ENCODE data around the gene CTAGE4.
"Not testable (repeated sequence)": the region's sequence is repeated elsewhere in the genome, so short reads cannot be mapped to it uniquely, and the experiment has no call there.

The CTAGE4 gene

GRCh38 chr7:144219149-144219548 lies 35.9 kb downstream of the CTAGE4 start:
- not testable (repeated sequence) for DNase-seq; H2AK5ac ChIP-seq (ENCODE audit: low read length)
- WGBS (ENCODE audit: extremely low coverage, insufficient coverage, low lambda C conversion rate) = no CpG with 5 or more reads among the region's 4 CpGs

GRCh38 chr7:144220531-144220930 lies 37.3 kb downstream of the CTAGE4 start:
- not testable (repeated sequence) for H3K79me2 ChIP-seq (ENCODE audit: control insufficient read depth, insufficient read depth, low read length); DNase-seq; H3K18ac ChIP-seq (ENCODE audit: low read length); H2BK15ac ChIP-seq (replicated peaks; ENCODE audit: low read depth); H3K4ac ChIP-seq (ENCODE audit: low read depth, low read length); H3K4me3 ChIP-seq (ENCODE audit: low read length); H3K23ac ChIP-seq (ENCODE audit: low read length); H4K5ac ChIP-seq (ENCODE audit: low read length); H3K9ac ChIP-seq (ENCODE audit: low read length); H2AK5ac ChIP-seq (ENCODE audit: low read length); H3K56ac ChIP-seq (ENCODE audit: low read length); H2BK120ac ChIP-seq (ENCODE audit: low read depth, low read length); H3K79me1 ChIP-seq (ENCODE audit: low read length); H3K27me3 ChIP-seq (ENCODE audit: insufficient read depth, low read length, poor library complexity); H3K36me3 ChIP-seq (ENCODE audit: control insufficient read depth, insufficient read depth, low read length); H3K4me1 ChIP-seq (ENCODE audit: control insufficient read depth, low read depth, low read length); H3K27ac ChIP-seq (ENCODE audit: low read depth, low read length); H2BK5ac ChIP-seq (ENCODE audit: low read length); H4K8ac ChIP-seq (ENCODE audit: low read depth, low read length); H3K4me2 ChIP-seq (ENCODE audit: low read length)

More at GRCh38 chr7:144219149-144219548, 35.9 kb downstream of the CTAGE4 start:
- not testable (repeated sequence) for H3K56ac ChIP-seq (ENCODE audit: low read length); H3K36me3 ChIP-seq (ENCODE audit: control insufficient read depth, insufficient read depth, low read length); H2BK5ac ChIP-seq (ENCODE audit: low read length); H3K18ac ChIP-seq (ENCODE audit: low read length); H3K4me2 ChIP-seq (ENCODE audit: low read length); H4K8ac ChIP-seq (ENCODE audit: low read depth, low read length); H3K23ac ChIP-seq (ENCODE audit: low read length); H2BK120ac ChIP-seq (ENCODE audit: low read depth, low read length); H4K5ac ChIP-seq (ENCODE audit: low read length); H3K79me1 ChIP-seq (ENCODE audit: low read length); H3K4me1 ChIP-seq (ENCODE audit: control insufficient read depth, low read depth, low read length); H3K4ac ChIP-seq (ENCODE audit: low read depth, low read length); H3K4me3 ChIP-seq (ENCODE audit: low read length); H2BK15ac ChIP-seq (replicated peaks; ENCODE audit: low read depth); H3K27ac ChIP-seq (ENCODE audit: low read depth, low read length); H3K79me2 ChIP-seq (ENCODE audit: control insufficient read depth, insufficient read depth, low read length); H3K9ac ChIP-seq (ENCODE audit: low read length); H3K27me3 ChIP-seq (ENCODE audit: insufficient read depth, low read length, poor library complexity)

GRCh38 chr7:144223675-144224074 lies 40.4 kb downstream of the CTAGE4 start:
- H3K4me2 ChIP-seq (ENCODE audit: low read length); H2BK120ac ChIP-seq (ENCODE audit: low read depth, low read length); H3K9ac ChIP-seq (ENCODE audit: low read length); H3K4me3 ChIP-seq (ENCODE audit: low read length); H3K4me1 ChIP-seq (ENCODE audit: control insufficient read depth, low read depth, low read length); H4K5ac ChIP-seq (ENCODE audit: low read length); H3K56ac ChIP-seq (ENCODE audit: low read length); H3K27me3 ChIP-seq (ENCODE audit: insufficient read depth, low read length, poor library complexity); H4K8ac ChIP-seq (ENCODE audit: low read depth, low read length); H3K4ac ChIP-seq (ENCODE audit: low read depth, low read length); H3K23ac ChIP-seq (ENCODE audit: low read length); H2BK5ac ChIP-seq (ENCODE audit: low read length); H3K36me3 ChIP-seq (ENCODE audit: control insufficient read depth, insufficient read depth, low read length); H2BK15ac ChIP-seq (replicated peaks; ENCODE audit: low read depth); H2AK5ac ChIP-seq (ENCODE audit: low read length); H3K79me2 ChIP-seq (ENCODE audit: control insufficient read depth, insufficient read depth, low read length); DNase-seq; H3K18ac ChIP-seq (ENCODE audit: low read length); H3K27ac ChIP-seq (ENCODE audit: low read depth, low read length); H3K79me1 ChIP-seq (ENCODE audit: low read length): not testable (repeated sequence)

GRCh38 chr7:144226866-144227265 lies 43.6 kb downstream of the CTAGE4 start:
- WGBS (ENCODE audit: extremely low coverage, insufficient coverage, low lambda C conversion rate) = no CpG with 5 or more reads among the region's 4 CpGs
- not testable (repeated sequence) for H3K4ac ChIP-seq (ENCODE audit: low read depth, low read length)

GRCh38 chr7:144228810-144229209 lies 45.5 kb downstream of the CTAGE4 start:
- H3K18ac ChIP-seq (ENCODE audit: low read length); H3K23ac ChIP-seq (ENCODE audit: low read length); H3K27ac ChIP-seq (ENCODE audit: low read depth, low read length); H3K4me2 ChIP-seq (ENCODE audit: low read length); H3K79me1 ChIP-seq (ENCODE audit: low read length); H3K9ac ChIP-seq (ENCODE audit: low read length); H3K56ac ChIP-seq (ENCODE audit: low read length); H2BK15ac ChIP-seq (replicated peaks; ENCODE audit: low read depth); H2BK120ac ChIP-seq (ENCODE audit: low read depth, low read length); DNase-seq; H2AK5ac ChIP-seq (ENCODE audit: low read length); H3K4me3 ChIP-seq (ENCODE audit: low read length); H3K27me3 ChIP-seq (ENCODE audit: insufficient read depth, low read length, poor library complexity); H3K36me3 ChIP-seq (ENCODE audit: control insufficient read depth, insufficient read depth, low read length); H3K4me1 ChIP-seq (ENCODE audit: control insufficient read depth, low read depth, low read length); H4K5ac ChIP-seq (ENCODE audit: low read length); H3K79me2 ChIP-seq (ENCODE audit: control insufficient read depth, insufficient read depth, low read length); H4K8ac ChIP-seq (ENCODE audit: low read depth, low read length); H3K4ac ChIP-seq (ENCODE audit: low read depth, low read length); H2BK5ac ChIP-seq (ENCODE audit: low read length): not testable (repeated sequence)
- no CpG with 5 or more reads among the region's 3 CpGs for WGBS (ENCODE audit: extremely low coverage, insufficient coverage, low lambda C conversion rate)

More at GRCh38 chr7:144226866-144227265, 43.6 kb downstream of the CTAGE4 start:
- H3K4me2 ChIP-seq (ENCODE audit: low read length); H3K9ac ChIP-seq (ENCODE audit: low read length); H3K56ac ChIP-seq (ENCODE audit: low read length); H2AK5ac ChIP-seq (ENCODE audit: low read length); H2BK15ac ChIP-seq (replicated peaks; ENCODE audit: low read depth); H3K27ac ChIP-seq (ENCODE audit: low read depth, low read length); H3K36me3 ChIP-seq (ENCODE audit: control insufficient read depth, insufficient read depth, low read length); H3K23ac ChIP-seq (ENCODE audit: low read length); H3K4me3 ChIP-seq (ENCODE audit: low read length); DNase-seq; H3K4me1 ChIP-seq (ENCODE audit: control insufficient read depth, low read depth, low read length); H3K27me3 ChIP-seq (ENCODE audit: insufficient read depth, low read length, poor library complexity); H4K8ac ChIP-seq (ENCODE audit: low read depth, low read length); H3K79me2 ChIP-seq (ENCODE audit: control insufficient read depth, insufficient read depth, low read length); H3K79me1 ChIP-seq (ENCODE audit: low read length); H4K5ac ChIP-seq (ENCODE audit: low read length); H2BK120ac ChIP-seq (ENCODE audit: low read depth, low read length); H2BK5ac ChIP-seq (ENCODE audit: low read length); H3K18ac ChIP-seq (ENCODE audit: low read length): not testable (repeated sequence)

GRCh38 chr7:144231027-144231426 lies 47.8 kb downstream of the CTAGE4 start:
- not testable (repeated sequence) for H2BK5ac ChIP-seq (ENCODE audit: low read length); H3K18ac ChIP-seq (ENCODE audit: low read length); H2AK5ac ChIP-seq (ENCODE audit: low read length); H3K27me3 ChIP-seq (ENCODE audit: insufficient read depth, low read length, poor library complexity); H2BK120ac ChIP-seq (ENCODE audit: low read depth, low read length); H3K79me2 ChIP-seq (ENCODE audit: control insufficient read depth, insufficient read depth, low read length); DNase-seq; H2BK15ac ChIP-seq (replicated peaks; ENCODE audit: low read depth); H3K4me3 ChIP-seq (ENCODE audit: low read length); H3K56ac ChIP-seq (ENCODE audit: low read length); H3K4me1 ChIP-seq (ENCODE audit: control insufficient read depth, low read depth, low read length); H3K36me3 ChIP-seq (ENCODE audit: control insufficient read depth, insufficient read depth, low read length); H3K23ac ChIP-seq (ENCODE audit: low read length); H4K5ac ChIP-seq (ENCODE audit: low read length); H3K27ac ChIP-seq (ENCODE audit: low read depth, low read length); H4K8ac ChIP-seq (ENCODE audit: low read depth, low read length); H3K4me2 ChIP-seq (ENCODE audit: low read length); H3K9ac ChIP-seq (ENCODE audit: low read length); H3K79me1 ChIP-seq (ENCODE audit: low read length); H3K4ac ChIP-seq (ENCODE audit: low read depth, low read length)
- no CpG with 5 or more reads among the region's 2 CpGs for WGBS (ENCODE audit: extremely low coverage, insufficient coverage, low lambda C conversion rate)

Measured in mesendoderm (in vitro differentiated cells).